ENCODE results near the gene SLC23A3. TPM values are rescaled to one million over a fixed set of nuclear protein-coding genes. Genes with fewer than 3 reads are reported as not detected.

Gene SLC23A3
- total RNA-seq, 3 donors from 2014 or later (not counting 1 experiment from before 2014, with no cell fraction given) = 0.48 to 1.1 (median 0.89) TPM

GRCh38 chr2:219112062-219112406, 57.8 kb downstream of the SLC23A3 start:
- H3K4me3 ChIP-seq (ENCODE audit: low read length) = no peak overlapping the region
- H3K4me1 Mint-ChIP-seq = peaks cover 0 to 36% of the 10 kb centered on the region in 2 donors
- 97% methylated on average over 2 of the region's 2 CpGs for WGBS (ENCODE audit: insufficient coverage)
- no peaks in the 10 kb centered on the region for H3K9me3 ChIP-seq (ENCODE audit: control insufficient read depth, insufficient read depth, low read length)
- H3K27ac Mint-ChIP-seq = no peak overlapping the region
- H3K27ac ChIP-seq (ENCODE audit: low read length) = no peak overlapping the region
- ATAC-seq = no peak
- peaks cover 4% of the 10 kb centered on the region for H3K4me1 ChIP-seq (ENCODE audit: control insufficient read depth, insufficient read depth, low read length)
- H3K36me3 ChIP-seq (ENCODE audit: control insufficient read depth, insufficient read depth, low read length) = no peaks in the 10 kb centered on the region
- no peak overlapping the region for H3K4me3 Mint-ChIP-seq
- DNase-seq = no peak
- H3K27me3 Mint-ChIP-seq (ENCODE audit: low read depth in 2 of 2) = no peaks in the 10 kb centered on the region
- no peak for TF ChIP-seq CTCF (IDR thresholded peaks at IDR 0.05)
- intact Hi-C loops (cut with micrococcal nuclease) = no loop called here
- H3K36me3 Mint-ChIP-seq = no peaks in the 10 kb centered on the region
- H3K27me3 ChIP-seq (ENCODE audit: control insufficient read depth, insufficient read depth, low read length) = no peaks in the 10 kb centered on the region
- H3K9me3 Mint-ChIP-seq = no peaks in the 10 kb centered on the region

Other genes starting within 250 kb of the SLC23A3 start
- not detected for gene CDK5R2, start 210.4 kb downstream of the SLC23A3 start, total RNA-seq
- gene FEV, start 184.8 kb downstream of the SLC23A3 start, total RNA-seq = not detected
- gene CRYBA2, start 176.6 kb downstream of the SLC23A3 start, total RNA-seq = not detected
- gene CFAP65, start 128.5 kb downstream of the SLC23A3 start, total RNA-seq = not detected
- gene IHH, start 109.1 kb downstream of the SLC23A3 start, total RNA-seq = not detected
- gene NHEJ1, start 9.2 kb downstream of the SLC23A3 start, total RNA-seq = 10 to 100 TPM in 2 of 3 donors, 1 to 10 TPM in 1; 9.9 to 12.7 (median 11.0) TPM
- gene CNPPD1, start 6.9 kb upstream of the SLC23A3 start, total RNA-seq = 10 to 100 TPM; 64.4 to 72.4 (median 64.8) TPM
- gene RETREG2, start 8.2 kb upstream of the SLC23A3 start, total RNA-seq = 10 to 100 TPM; 77.0 to 81.9 (median 79.0) TPM
- gene ZFAND2B, start 36.8 kb upstream of the SLC23A3 start, total RNA-seq = 10 to 100 TPM; 67.6 to 84.0 (median 83.4) TPM
- gene ABCB6, start 48.9 kb upstream of the SLC23A3 start, total RNA-seq = 1 to 10 TPM in 2 of 3 donors, under 1 TPM in 1; 0.93 to 3.4 (median 1.9) TPM
- gene ATG9A, start 59.6 kb upstream of the SLC23A3 start, total RNA-seq = 100 to 1,000 TPM in 2 of 3 donors, 10 to 100 TPM in 1; 98.1 to 110 (median 108) TPM
- gene ANKZF1, start 59.8 kb upstream of the SLC23A3 start, total RNA-seq = 100 to 1,000 TPM; 100 to 148 (median 117) TPM
- 1 to 10 TPM; 4.3 to 7.7 (median 4.5) TPM for gene GLB1L, start 75.4 kb upstream of the SLC23A3 start, total RNA-seq
- 10 to 100 TPM; 28.7 to 32.5 (median 32.4) TPM for gene STK16, start 75.5 kb upstream of the SLC23A3 start, total RNA-seq
- gene TUBA4B, start 83.2 kb upstream of the SLC23A3 start, total RNA-seq = not detected
- gene TUBA4A, start 83.9 kb upstream of the SLC23A3 start, total RNA-seq = 100 to 1,000 TPM; 145 to 188 (median 146) TPM
- 100 to 1,000 TPM in 1 of 3 donors, 10 to 100 TPM in 2; 70.3 to 108 (median 98.3) TPM for gene DNAJB2, start 109.3 kb upstream of the SLC23A3 start, total RNA-seq
- gene PTPRN, start 139.4 kb upstream of the SLC23A3 start, total RNA-seq = under 1 TPM in 2 of 3 donors, not detected in 1; 0.23 to 0.35 TPM
- not detected for gene RESP18, start 162.7 kb upstream of the SLC23A3 start, total RNA-seq
- 100 to 1,000 TPM in 2 of 3 donors, 10 to 100 TPM in 1; 97.8 to 112 (median 103) TPM for gene DNPEP, start 217.9 kb upstream of the SLC23A3 start, total RNA-seq
- not detected for gene DES, start 248.3 kb upstream of the SLC23A3 start, total RNA-seq